Measurements from ENCODE around the gene OR2S2.

DNA sequence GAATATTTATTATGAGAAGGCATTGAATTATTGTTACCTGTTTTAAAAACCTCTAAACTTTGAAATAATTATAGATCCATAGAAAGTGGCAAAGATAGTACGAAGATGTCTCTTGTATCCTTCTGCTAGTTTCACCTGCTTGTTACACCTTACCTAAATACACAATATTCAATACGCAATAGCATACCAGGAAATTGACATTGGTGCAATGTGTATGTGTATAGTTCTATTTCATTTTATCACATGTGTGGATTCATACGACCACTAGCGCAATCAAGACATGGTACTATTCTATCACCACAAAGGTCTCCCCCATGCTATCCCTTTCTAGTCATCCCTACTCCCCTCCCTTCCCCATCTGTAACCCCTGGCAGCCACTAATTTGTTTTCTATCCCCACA is 8.5 kb upstream of the OR2S2 start:
- TF ChIP-seq, protein P1, sequence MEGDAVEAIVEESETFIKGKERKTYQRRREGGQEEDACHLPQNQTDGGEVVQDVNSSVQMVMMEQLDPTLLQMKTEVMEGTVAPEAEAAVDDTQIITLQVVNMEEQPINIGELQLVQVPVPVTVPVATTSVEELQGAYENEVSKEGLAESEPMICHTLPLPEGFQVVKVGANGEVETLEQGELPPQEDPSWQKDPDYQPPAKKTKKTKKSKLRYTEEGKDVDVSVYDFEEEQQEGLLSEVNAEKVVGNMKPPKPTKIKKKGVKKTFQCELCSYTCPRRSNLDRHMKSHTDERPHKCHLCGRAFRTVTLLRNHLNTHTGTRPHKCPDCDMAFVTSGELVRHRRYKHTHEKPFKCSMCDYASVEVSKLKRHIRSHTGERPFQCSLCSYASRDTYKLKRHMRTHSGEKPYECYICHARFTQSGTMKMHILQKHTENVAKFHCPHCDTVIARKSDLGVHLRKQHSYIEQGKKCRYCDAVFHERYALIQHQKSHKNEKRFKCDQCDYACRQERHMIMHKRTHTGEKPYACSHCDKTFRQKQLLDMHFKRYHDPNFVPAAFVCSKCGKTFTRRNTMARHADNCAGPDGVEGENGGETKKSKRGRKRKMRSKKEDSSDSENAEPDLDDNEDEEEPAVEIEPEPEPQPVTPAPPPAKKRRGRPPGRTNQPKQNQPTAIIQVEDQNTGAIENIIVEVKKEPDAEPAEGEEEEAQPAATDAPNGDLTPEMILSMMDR (conservative IDR thresholded peaks at IDR 0.05; ENCODE audit: low read depth, low read length): no peak
- no peak for TF ChIP-seq EZH2 (IDR thresholded peaks at IDR 0.05; ENCODE audit: borderline replicate concordance, low read depth, low read length, poor library complexity, severe bottlenecking)

Data from A673 (cell line).